GM19099 (cell line): ENCODE results near the gene TRPC1.

Experiments
- POLR2A ChIP-seq: IDR thresholded peaks from 3 replicates; pipeline ENCODE4 v1.6.1; 2011; ENCODE audit warnings: low read depth; ENCODE audit not compliant: insufficient read length; ENCODE audit errors: extremely low read depth

TRPC1 gene

DNA sequence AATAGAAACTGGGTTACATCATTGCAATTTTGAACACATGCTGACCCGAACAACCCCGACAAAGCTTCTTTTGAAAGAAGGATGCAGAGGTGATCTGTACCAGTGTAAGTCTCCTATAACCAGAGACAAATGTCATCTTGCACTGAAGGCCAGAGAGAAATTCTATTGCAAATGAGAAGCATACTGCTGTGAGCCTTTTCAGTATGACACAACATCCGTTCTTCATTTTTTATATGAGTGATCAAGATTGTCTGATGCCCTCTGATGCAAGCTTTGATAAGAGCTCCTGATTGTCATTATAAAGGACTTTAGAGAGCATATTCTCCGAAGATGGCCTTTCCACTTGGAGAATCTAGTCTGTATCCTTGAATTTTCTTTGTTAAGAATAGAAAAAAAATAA lies 128.2 kb downstream of the TRPC1 start:
- no peak for TF ChIP-seq POLR2A

DNA sequence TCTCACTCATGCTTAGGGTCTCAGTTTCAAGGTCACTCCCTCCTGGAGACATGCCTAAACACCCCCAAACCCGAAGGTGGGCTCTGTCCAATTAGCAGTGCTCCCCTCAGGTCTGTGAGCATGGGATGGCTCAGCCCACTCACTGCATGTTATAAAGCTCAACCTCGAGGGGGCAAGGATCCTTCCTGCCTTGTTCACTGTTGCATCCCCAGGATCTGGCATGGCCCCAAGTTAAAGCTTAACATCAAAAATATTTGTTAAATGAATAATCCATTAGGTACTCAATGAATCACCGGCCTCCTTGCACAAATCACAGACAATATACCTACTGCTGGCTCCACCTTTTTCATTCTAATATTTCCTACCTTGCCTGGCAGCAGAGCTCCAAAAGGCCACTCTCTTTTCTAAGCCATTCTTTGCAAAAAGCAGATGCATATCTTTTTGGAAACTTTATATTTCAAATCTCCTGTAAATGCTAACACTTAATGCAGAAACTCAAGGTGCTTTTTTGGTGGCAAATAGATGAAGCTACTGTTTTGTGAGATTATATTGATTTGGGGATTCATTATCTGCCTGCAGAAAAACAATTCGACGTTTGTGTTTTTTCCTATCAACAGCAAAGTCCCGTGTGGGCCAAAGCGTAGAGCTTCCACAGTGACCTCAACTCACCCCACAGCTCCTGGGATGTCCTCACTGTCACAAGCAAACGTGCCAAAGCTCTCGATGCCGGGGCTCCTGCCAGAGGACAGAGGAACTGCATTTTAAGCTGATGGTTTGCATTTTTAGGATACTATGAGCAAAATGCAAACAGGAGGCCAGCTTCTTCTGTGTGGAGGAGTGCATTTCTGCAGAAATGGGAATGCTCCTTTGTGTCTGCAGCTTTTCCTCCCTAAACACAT lies 129.7 kb downstream of the TRPC1 start:
- no peak for TF ChIP-seq POLR2A

DNA sequence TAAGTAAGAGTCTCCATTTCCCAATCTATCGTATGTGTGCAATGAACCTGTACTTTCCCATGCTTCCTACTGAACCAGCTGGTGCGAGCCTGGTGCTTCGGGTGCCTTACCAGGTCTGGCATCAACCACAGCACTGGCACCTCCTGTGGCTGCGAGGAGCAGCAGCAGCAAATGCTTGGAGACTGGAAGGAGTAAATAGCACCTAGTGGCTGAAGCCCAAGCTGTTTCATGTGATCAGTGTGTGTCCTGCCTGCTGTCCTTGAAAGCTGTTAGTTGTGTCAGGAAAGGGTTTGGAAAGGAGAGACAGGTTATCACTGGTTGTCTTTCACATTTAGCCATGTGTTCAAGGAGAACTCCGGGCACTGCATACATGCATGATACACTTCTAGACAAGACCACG lies 133.2 kb downstream of the TRPC1 start:
- TF ChIP-seq POLR2A: no peak
